HL-60 (cell line): Measurements from ENCODE around the gene AHDC1.

ENCODE experiments used
- CTCF ChIP-seq: IDR thresholded peaks from one replicate; pipeline ENCODE4 v1.5.1; 2011; ENCODE audit warnings: low read length, control low read depth, inconsistent platforms; ENCODE audit not compliant: insufficient read depth
- REST ChIP-seq: IDR thresholded peaks from 2 replicates; pipeline ENCODE4 v1.6.1; 2012; ENCODE audit warnings: low read depth; ENCODE audit not compliant: insufficient replicate concordance

GRCh38 chr1:27581823-27582243 is 22.1 kb downstream of the AHDC1 start:
- no peak for TF ChIP-seq CTCF
- no peak for TF ChIP-seq REST
